ENCODE measurements around the gene TAL1.

DNA sequence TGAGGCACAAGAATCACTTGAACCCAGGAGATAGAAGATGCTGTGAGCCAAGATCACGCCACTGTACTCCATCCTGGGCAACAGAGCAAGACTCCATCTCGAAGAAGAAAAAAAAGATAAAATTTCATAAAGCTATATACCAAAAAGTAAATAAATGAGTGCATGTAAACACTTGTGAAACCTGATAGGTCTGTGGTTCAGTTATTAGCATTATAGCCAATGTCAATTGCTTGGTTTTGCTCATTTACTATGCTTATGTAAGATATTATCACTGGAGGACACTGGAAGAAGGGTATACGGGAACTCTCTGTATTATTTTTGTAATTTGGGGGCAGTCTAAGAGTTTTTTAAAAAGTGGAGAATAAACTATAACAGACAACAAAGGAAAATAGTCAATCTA lies 17.7 kb upstream of the TAL1 start:
- no peak for TF ChIP-seq EZH2 (IDR thresholded peaks at IDR 0.05; ENCODE audit: borderline replicate concordance, low read length)
- TF ChIP-seq CTCF (conservative IDR thresholded peaks at IDR 0.05 in 1 of 2, IDR thresholded peaks at IDR 0.05 in 1 of 2; ENCODE audit: extremely low read depth in 1 of 2, insufficient read depth in 1 of 2, low read depth in 1 of 2, low read length in 2 of 2), result no peak
